Activated naive CD8-positive, alpha-beta T cell treated with anti-CD3 and anti-CD28 coated beads, Interleukin-2, amount 10 ng/mL, durations not matched to agents 7 days and 5 days (primary cell): ENCODE data around the gene INTS6. TPM values are rescaled to one million over a fixed set of nuclear protein-coding genes. Genes with fewer than 3 reads are reported as not detected.

ENCODE experiments used
- ATAC-seq: fragments of 150-1000 bp; cut with Tn5 transposase; one replicate; pipeline ENCODE4 v1.10.0; 2021; ENCODE audit warnings: low read depth, moderate library complexity
- POLR2A ChIA-PET: fragments of 350-600 bp; sonication (Branson Sonifier 250); formaldehyde crosslinking; loops from one replicate; lab custom pipeline; 2021; ENCODE audit warnings: antibody characterized with exemption; lab: Charles Lee
- DNase-seq: peaks from one replicate; pipeline ENCODE4 v3.0.0; 2021
- H3K27ac Mint-ChIP-seq: one replicate; pipeline ENCODE4 v1.8.0; 2022; ENCODE audit warnings: mild to moderate bottlenecking, mixed read lengths
- H3K27me3 Mint-ChIP-seq: one replicate; pipeline ENCODE4 v1.8.0; 2022; ENCODE audit warnings: mild to moderate bottlenecking, moderate library complexity, mixed read lengths
- H3K36me3 Mint-ChIP-seq: one replicate; pipeline ENCODE4 v1.8.0; 2021; ENCODE audit warnings: mild to moderate bottlenecking, mixed read lengths
- H3K4me1 Mint-ChIP-seq: one replicate; pipeline ENCODE4 v1.8.0; 2021; ENCODE audit warnings: mixed read lengths
- H3K4me3 Mint-ChIP-seq: one replicate; pipeline ENCODE4 v1.8.0; 2022; ENCODE audit warnings: mild to moderate bottlenecking, moderate library complexity, mixed read lengths
- H3K9me3 Mint-ChIP-seq: one replicate; pipeline ENCODE4 v1.8.0; 2021; ENCODE audit warnings: mixed read lengths
- total RNA-seq, 2 experiments: library from RNA; stranded (reverse); gene quantifications; one replicate each; pipeline ENCODE4 v1.2.3, GENCODE V29; 2021

The INTS6 gene
- total RNA-seq, 2 experiments from 2014 or later, result 45.5 to 49.7 TPM

- Mint-ChIP-seq H3K27me3 (no peaks in the 10 kb centered on the region), H3K4me1 (peaks cover 29% of the 10 kb centered on the region), H3K36me3 (peaks cover 36% of the 10 kb centered on the region), H3K9me3 (peaks cover 2% of the 10 kb centered on the region), H3K4me3 (peak overlapping the region; percentile 92), H3K27ac (peak overlapping the region; percentile 95)
- ATAC-seq (peak; percentile 23), DNase-seq (peak; percentile 84)
- POLR2A ChIA-PET, result interaction anchor here (1.0 to 4.5 kb wide), 9 partner anchors 56 to 374 kb away, joined by 4 to 73 read pairs (median 16); partner anchors contain the start of genes DHRS12 and WDFY2
Observed at GRCh38 chr13:51451467-51452360, 1.1 kb downstream of the INTS6 start.

DNA sequence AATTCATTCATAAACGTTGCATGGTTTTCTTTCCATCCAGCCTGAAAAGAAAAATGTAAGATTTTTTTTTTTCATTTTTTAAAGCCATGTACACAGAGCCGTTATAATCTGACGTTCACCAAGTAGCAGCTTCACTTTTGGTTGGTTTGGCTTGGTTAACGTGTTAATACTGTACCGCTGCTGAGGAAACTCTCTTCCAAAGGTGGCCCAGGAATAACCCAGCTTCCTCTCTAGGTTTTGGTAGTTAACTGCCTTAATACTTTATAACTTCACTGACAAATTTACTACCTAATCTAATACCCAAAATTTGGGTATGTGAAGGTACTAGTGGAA is 1.7 kb downstream of the INTS6 start:
- POLR2A ChIA-PET, result interaction anchor here (0.7 to 4.5 kb wide), 8 partner anchors 11 to 352 kb away, joined by 3 to 73 read pairs (median 6); partner anchors contain the start of genes DHRS12 and WDFY2

DNA sequence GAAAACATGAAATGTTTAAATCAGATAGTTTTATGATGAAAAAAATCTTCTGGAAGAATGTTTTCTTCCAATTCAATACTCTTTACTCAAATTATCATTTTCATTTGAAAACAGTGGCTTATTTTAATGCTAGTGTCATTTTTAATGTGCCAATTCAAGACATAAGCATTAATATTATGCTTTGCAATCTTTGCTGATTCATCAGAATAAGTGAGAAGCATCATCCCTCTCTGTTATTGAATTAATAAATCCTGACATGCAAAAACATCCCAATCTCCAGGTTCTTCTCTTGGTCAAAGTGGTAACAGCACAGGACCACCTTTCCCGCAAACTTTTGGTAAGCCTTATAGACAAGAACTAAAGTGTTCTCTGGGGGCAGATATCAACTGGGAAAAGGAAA is 3.8 kb downstream of the INTS6 start:
- ATAC-seq (no peak), DNase-seq (no peak)
- no peaks in the 10 kb centered on the region for H3K27me3 Mint-ChIP-seq
- H3K4me1 Mint-ChIP-seq, result peaks cover 21% of the 10 kb centered on the region
- POLR2A ChIA-PET, result no interaction called here
- no peaks in the 10 kb centered on the region for H3K9me3 Mint-ChIP-seq
- H3K27ac Mint-ChIP-seq, result no peak overlapping the region
- H3K4me3 Mint-ChIP-seq, result no peak overlapping the region
- peaks cover 24% of the 10 kb centered on the region for H3K36me3 Mint-ChIP-seq

More for the DNA sequence above, 1.7 kb downstream of the INTS6 start:
- Mint-ChIP-seq H3K9me3 (peaks cover 2% of the 10 kb centered on the region), H3K4me3 (peak overlapping the region; percentile 92), H3K36me3 (peaks cover 36% of the 10 kb centered on the region), H3K27me3 (no peaks in the 10 kb centered on the region), H3K27ac (peak overlapping the region; percentile 95), H3K4me1 (peaks cover 30% of the 10 kb centered on the region)
- ATAC-seq, result no peak
- no peak for DNase-seq

DNA sequence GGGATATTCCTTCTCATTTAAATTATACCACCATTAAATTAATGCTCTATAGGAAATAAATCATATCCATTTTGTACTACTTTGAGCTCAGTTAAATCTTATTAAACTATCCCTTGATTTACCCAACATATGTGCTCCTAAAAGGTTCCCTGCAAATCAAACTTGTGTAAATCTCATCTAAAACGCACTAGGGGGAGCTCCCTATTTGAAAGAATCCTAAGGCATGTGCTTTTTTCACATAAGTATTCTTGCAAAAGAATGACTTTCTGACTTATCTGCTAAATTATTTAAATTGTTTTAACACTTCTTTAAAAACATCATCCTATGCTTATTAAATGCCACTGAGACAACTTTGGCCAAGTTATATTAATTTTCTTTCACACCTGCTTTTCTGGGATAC is 7.9 kb downstream of the INTS6 start:
- no peak for DNase-seq
- POLR2A ChIA-PET, result interaction anchor here (1.6 to 1.8 kb wide), 2 partner anchors 8 to 9 kb away, joined by 6 to 8 read pairs; partner anchors contain the start of gene INTS6
- Mint-ChIP-seq H3K4me3 (no peak overlapping the region), H3K27ac (no peak overlapping the region), H3K27me3 (no peaks in the 10 kb centered on the region), H3K9me3 (no peaks in the 10 kb centered on the region), H3K4me1 (peaks cover 11% of the 10 kb centered on the region), H3K36me3 (peaks cover 17% of the 10 kb centered on the region)
- no peak for ATAC-seq

GRCh38 chr13:51440381-51440780 is 12.5 kb downstream of the INTS6 start:
- H3K4me1 Mint-ChIP-seq, result peaks cover 4% of the 10 kb centered on the region
- DNase-seq (no peak), ATAC-seq (no peak)
- no peak overlapping the region for H3K27ac Mint-ChIP-seq
- H3K36me3 Mint-ChIP-seq, result peaks cover 5% of the 10 kb centered on the region
- no peaks in the 10 kb centered on the region for H3K9me3 Mint-ChIP-seq
- POLR2A ChIA-PET, result interaction anchor here (1.6 kb wide), 1 partner anchor 13 kb away, joined by 6 read pairs; the partner anchor contains the start of gene INTS6
- no peaks in the 10 kb centered on the region for H3K27me3 Mint-ChIP-seq
- no peak overlapping the region for H3K4me3 Mint-ChIP-seq

GRCh38 chr13:51437550-51438127 is 15.2 kb downstream of the INTS6 start:
- DNase-seq (no peak), ATAC-seq (no peak)
- Mint-ChIP-seq H3K4me3 (no peak overlapping the region), H3K36me3 (peaks cover 7% of the 10 kb centered on the region), H3K9me3 (no peaks in the 10 kb centered on the region), H3K27me3 (no peaks in the 10 kb centered on the region), H3K27ac (no peak overlapping the region), H3K4me1 (peaks cover 4% of the 10 kb centered on the region)
- POLR2A ChIA-PET, result interaction anchor here (1.2 kb wide), 1 partner anchor 15 kb away, joined by 3 read pairs; the partner anchor contains the start of gene INTS6

DNA sequence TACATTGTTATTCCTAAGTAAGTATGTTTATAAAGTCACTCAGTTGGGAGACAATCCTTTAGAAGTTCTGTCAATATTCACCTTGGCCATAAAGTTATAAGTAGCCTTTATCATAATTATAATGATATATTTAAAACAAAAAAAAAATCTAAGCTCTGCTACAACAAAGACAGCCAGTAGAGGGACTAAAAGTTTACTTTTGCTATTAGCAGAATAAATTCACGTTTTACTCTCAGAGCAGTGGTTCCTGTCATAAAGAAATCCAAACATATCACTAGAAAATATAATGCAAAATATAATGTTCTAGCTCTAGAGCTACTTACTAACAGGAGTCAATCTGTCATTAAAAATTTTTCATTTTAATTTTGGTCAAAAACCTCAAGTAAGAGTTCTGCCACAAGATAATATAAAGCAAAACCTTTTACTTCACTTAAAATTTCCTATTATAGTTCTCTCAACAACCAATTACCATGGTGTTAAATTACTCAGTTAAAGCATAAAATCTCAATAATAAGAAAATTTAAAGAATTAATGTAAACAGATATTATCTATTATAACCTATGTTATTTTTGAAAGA is 17.7 kb downstream of the INTS6 start:
- ATAC-seq (no peak), DNase-seq (no peak)
- H3K4me3 Mint-ChIP-seq, result no peak overlapping the region
- no peaks in the 10 kb centered on the region for H3K27me3 Mint-ChIP-seq
- no peak overlapping the region for H3K27ac Mint-ChIP-seq
- peaks cover 2% of the 10 kb centered on the region for H3K4me1 Mint-ChIP-seq
- peaks cover 12% of the 10 kb centered on the region for H3K36me3 Mint-ChIP-seq
- POLR2A ChIA-PET, result interaction anchor here (0.6 to 1.8 kb wide), 2 partner anchors 18 to 361 kb away, joined by 3 to 8 read pairs; partner anchors contain the start of gene INTS6
- H3K9me3 Mint-ChIP-seq, result no peaks in the 10 kb centered on the region

DNA sequence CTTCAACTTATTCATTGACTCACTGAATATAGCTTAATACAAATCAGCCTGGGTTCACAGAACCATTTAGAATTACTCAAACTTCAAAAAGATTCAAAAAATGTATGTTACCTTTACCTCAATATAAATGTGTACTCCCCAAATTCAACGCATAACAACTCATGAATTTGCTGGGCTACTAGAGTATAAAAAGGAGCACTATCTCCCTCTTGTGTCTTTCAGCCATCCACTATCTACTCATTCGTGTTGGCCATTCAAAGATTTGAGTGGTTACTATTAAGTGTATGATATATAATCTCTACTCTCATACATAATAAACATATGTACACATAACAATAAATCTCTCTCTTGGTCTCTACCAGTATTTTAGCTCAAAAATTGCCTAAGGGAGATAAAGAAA is 20.3 kb downstream of the INTS6 start:
- POLR2A ChIA-PET, result interaction anchor here (1.4 kb wide), 1 partner anchor 20 kb away, joined by 5 read pairs; the partner anchor contains the start of gene INTS6
- DNase-seq, result no peak
- H3K4me3 Mint-ChIP-seq, result no peak overlapping the region
- H3K27me3 Mint-ChIP-seq, result no peaks in the 10 kb centered on the region
- ATAC-seq, result no peak
- no peak overlapping the region for H3K27ac Mint-ChIP-seq
- peaks cover 5% of the 10 kb centered on the region for H3K4me1 Mint-ChIP-seq
- H3K9me3 Mint-ChIP-seq, result no peaks in the 10 kb centered on the region
- H3K36me3 Mint-ChIP-seq, result peaks cover 27% of the 10 kb centered on the region

GRCh38 chr13:51426982-51427381 is 25.9 kb downstream of the INTS6 start:
- Mint-ChIP-seq H3K9me3 (no peaks in the 10 kb centered on the region), H3K27ac (no peak overlapping the region), H3K4me3 (no peak overlapping the region), H3K36me3 (peaks cover 34% of the 10 kb centered on the region), H3K4me1 (peaks cover 18% of the 10 kb centered on the region), H3K27me3 (no peaks in the 10 kb centered on the region)
- POLR2A ChIA-PET, result no interaction called here
- DNase-seq, result no peak
- ATAC-seq, result no peak

DNA sequence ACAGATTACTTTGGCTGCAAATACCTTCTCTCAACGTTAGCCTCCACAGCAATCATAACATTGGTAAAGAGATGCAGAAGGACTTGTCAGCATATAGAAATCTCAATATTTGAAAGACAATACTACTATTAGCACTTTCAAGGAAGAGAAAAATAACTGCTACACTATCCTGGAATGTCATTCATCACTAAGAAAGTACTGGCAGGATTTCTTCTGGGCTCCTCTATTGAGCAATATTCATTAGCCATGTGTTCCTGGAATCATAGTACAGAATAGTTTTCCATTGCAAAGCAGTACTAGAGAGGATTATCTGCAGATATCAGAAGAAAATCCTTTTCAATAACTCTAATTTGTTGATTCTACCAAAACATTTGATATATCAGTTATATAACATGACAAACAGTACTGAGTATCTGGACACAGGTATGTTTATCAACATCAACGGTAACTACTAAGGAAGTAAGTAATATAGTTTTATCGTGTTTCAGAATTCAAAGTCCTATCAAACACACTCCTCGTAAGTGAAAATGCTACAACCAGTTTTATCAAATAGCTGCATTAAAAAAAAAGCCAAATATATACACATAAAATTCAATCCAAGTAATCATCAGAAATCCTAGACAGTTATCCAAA is 27.3 kb downstream of the INTS6 start:
- POLR2A ChIA-PET, result no interaction called here
- H3K4me1 Mint-ChIP-seq, result peaks cover 24% of the 10 kb centered on the region
- DNase-seq, result no peak
- no peaks in the 10 kb centered on the region for H3K27me3 Mint-ChIP-seq
- H3K27ac Mint-ChIP-seq, result no peak overlapping the region
- no peaks in the 10 kb centered on the region for H3K9me3 Mint-ChIP-seq
- peaks cover 42% of the 10 kb centered on the region for H3K36me3 Mint-ChIP-seq
- H3K4me3 Mint-ChIP-seq, result no peak overlapping the region
- no peak for ATAC-seq

GRCh38 chr13:51423766-51424165 is 29.1 kb downstream of the INTS6 start:
- H3K27ac Mint-ChIP-seq, result no peak overlapping the region
- DNase-seq (no peak), ATAC-seq (no peak)
- no peaks in the 10 kb centered on the region for H3K27me3 Mint-ChIP-seq
- no peak overlapping the region for H3K4me3 Mint-ChIP-seq
- no peaks in the 10 kb centered on the region for H3K9me3 Mint-ChIP-seq
- peaks cover 41% of the 10 kb centered on the region for H3K36me3 Mint-ChIP-seq
- POLR2A ChIA-PET, result interaction anchor here (1.2 kb wide), 1 partner anchor 29 kb away, joined by 5 read pairs; the partner anchor contains the start of gene INTS6
- peaks cover 31% of the 10 kb centered on the region for H3K4me1 Mint-ChIP-seq

DNA sequence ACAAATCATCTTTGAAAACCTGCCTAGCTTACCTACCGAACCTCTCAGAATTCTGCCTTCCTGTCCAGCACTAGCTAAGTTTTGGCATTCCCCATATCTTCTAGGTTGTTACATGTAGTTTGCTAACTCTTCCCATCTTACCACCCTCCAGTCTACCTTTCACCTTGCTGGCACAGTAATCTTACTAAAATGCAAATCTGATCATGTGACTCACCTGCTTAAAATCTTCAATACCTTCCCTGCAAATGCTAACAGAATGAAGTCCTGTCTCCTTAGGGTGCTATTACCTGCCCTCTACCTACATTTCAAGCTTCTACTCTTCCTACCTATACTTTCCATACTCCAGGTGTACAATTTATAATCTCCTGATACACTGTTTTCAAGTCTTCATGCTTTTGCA is 30.4 kb downstream of the INTS6 start:
- no peaks in the 10 kb centered on the region for H3K27me3 Mint-ChIP-seq
- DNase-seq (no peak), ATAC-seq (no peak)
- H3K4me3 Mint-ChIP-seq, result no peak overlapping the region
- H3K9me3 Mint-ChIP-seq, result peaks cover 2% of the 10 kb centered on the region
- peaks cover 28% of the 10 kb centered on the region for H3K4me1 Mint-ChIP-seq
- peaks cover 40% of the 10 kb centered on the region for H3K36me3 Mint-ChIP-seq
- POLR2A ChIA-PET, result interaction anchor here (1.5 kb wide), 1 partner anchor 21 kb away, joined by 3 read pairs; no protein-coding TSS in a partner anchor
- H3K27ac Mint-ChIP-seq, result no peak overlapping the region
